Tibial nerve (tissue), 4 donors: Measurements from ENCODE around the gene GOSR1.

Experiments
- CTCF ChIP-seq, 5 experiments: fragments of 200-600 bp in 3 of 5; fragments of 450-650 bp in 2 of 5; sonication (generic) in 3 of 5; IDR thresholded peaks; one replicate each; pipeline ENCODE4 v1.5.1; 2016 to 2019; ENCODE audit warnings: antibody characterized with exemption in 5 of 5, mild to moderate bottlenecking in 3 of 5, moderate library complexity in 2 of 5
- EP300 ChIP-seq, 2 donors: sonication (generic); formaldehyde crosslinking; IDR thresholded peaks; one replicate each; pipeline ENCODE4 v1.6.1; 2017; ENCODE audit warnings: antibody characterized with exemption in 2 of 2, mild to moderate bottlenecking in 1 of 2
- POLR2A ChIP-seq, 2 donors: fragments of 450-650 bp; IDR thresholded peaks; one replicate each; pipeline ENCODE4 v1.6.1; 2017; ENCODE audit warnings: antibody characterized with exemption in 2 of 2, mild to moderate bottlenecking in 2 of 2, moderate library complexity in 2 of 2

- no peak for TF ChIP-seq CTCF (IDR thresholded peaks at IDR 0.05)
- TF ChIP-seq POLR2A (IDR thresholded peaks at IDR 0.05) = no peak
- no peak for TF ChIP-seq EP300 (IDR thresholded peaks at IDR 0.05)
Measured at GRCh38 chr17:30573603-30574175, 96.5 kb downstream of the GOSR1 start.
